PFSK-1 (cell line): ENCODE measurements around the gene STK33.

ENCODE experiments used
- FOXP2 ChIP-seq: optimal IDR thresholded peaks from 2 replicates; pipeline ENCODE3; 2011; ENCODE audit warnings: borderline replicate concordance, control low read depth, inconsistent platforms; ENCODE audit not compliant: insufficient read depth; ENCODE audit errors: extremely low read length, extremely low read depth
- POLR2AphosphoS5 ChIP-seq: IDR thresholded peaks from 2 replicates; pipeline ENCODE4 v1.6.1; 2012; ENCODE audit warnings: low read depth, mild to moderate bottlenecking, control low read depth, low read length, moderate library complexity
- SIN3A ChIP-seq: IDR thresholded peaks from 2 replicates; pipeline ENCODE4 v1.6.1; 2012; ENCODE audit warnings: mild to moderate bottlenecking, low read length, moderate library complexity, borderline replicate concordance; ENCODE audit not compliant: insufficient read depth
- TAF1 ChIP-seq: IDR thresholded peaks from 2 replicates; pipeline ENCODE4 v1.6.1; 2012; ENCODE audit warnings: low read length, control low read depth, borderline replicate concordance; ENCODE audit not compliant: insufficient read depth
- TF ChIP-seq, protein P1 (sequence below), 2 experiments: IDR thresholded peaks; 2 replicates each; pipeline versions ENCODE4 v1.6.1 to v1.8.0; 2011 to 2012; ENCODE audit warnings: low read depth in 2 of 2, low read length in 2 of 2, control low read depth in 1 of 2, inconsistent platforms in 1 of 2, mild to moderate bottlenecking in 1 of 2, moderate library complexity in 1 of 2; ENCODE audit not compliant: insufficient read depth in 1 of 2

Gene STK33

DNA sequence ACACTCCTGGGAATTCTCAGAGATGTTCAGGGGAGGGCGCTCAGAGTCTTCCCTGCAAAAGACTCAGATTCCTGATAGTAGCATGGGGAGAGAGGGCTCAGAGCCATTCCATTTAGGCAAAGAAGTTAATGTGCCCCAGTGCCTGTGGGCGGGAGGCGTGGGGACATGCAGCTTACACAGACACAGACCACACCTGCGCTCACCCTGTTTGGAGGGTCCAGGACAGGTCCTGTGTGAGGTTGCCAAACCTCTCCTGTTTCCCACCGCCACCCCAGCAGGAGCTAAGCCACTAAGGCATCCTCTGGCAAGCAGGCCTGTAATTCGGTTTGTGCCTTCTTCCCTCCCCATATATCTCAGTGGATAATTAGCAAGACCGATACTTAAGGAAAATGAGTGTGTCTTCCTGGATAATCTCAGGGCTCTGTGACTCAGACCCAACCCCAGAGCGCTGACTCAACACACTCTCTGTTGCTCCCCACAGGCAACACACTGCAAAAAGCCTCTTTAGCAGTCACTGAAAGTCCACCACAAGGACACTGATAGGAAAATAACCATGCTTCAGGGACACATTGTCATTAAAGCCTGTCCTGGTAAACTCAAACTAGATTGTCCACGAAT, 211.5 kb downstream of the STK33 start:
- TF ChIP-seq FOXP2 (no peak), TAF1 (no peak), SIN3A (no peak), POLR2AphosphoS5 (no peak)
- TF ChIP-seq, protein P1, sequence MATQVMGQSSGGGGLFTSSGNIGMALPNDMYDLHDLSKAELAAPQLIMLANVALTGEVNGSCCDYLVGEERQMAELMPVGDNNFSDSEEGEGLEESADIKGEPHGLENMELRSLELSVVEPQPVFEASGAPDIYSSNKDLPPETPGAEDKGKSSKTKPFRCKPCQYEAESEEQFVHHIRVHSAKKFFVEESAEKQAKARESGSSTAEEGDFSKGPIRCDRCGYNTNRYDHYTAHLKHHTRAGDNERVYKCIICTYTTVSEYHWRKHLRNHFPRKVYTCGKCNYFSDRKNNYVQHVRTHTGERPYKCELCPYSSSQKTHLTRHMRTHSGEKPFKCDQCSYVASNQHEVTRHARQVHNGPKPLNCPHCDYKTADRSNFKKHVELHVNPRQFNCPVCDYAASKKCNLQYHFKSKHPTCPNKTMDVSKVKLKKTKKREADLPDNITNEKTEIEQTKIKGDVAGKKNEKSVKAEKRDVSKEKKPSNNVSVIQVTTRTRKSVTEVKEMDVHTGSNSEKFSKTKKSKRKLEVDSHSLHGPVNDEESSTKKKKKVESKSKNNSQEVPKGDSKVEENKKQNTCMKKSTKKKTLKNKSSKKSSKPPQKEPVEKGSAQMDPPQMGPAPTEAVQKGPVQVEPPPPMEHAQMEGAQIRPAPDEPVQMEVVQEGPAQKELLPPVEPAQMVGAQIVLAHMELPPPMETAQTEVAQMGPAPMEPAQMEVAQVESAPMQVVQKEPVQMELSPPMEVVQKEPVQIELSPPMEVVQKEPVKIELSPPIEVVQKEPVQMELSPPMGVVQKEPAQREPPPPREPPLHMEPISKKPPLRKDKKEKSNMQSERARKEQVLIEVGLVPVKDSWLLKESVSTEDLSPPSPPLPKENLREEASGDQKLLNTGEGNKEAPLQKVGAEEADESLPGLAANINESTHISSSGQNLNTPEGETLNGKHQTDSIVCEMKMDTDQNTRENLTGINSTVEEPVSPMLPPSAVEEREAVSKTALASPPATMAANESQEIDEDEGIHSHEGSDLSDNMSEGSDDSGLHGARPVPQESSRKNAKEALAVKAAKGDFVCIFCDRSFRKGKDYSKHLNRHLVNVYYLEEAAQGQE (IDR thresholded peaks at IDR 0.05; ENCODE audit: insufficient read depth in 1 of 2, low read depth in 2 of 2, low read length in 2 of 2), result no peak

DNA sequence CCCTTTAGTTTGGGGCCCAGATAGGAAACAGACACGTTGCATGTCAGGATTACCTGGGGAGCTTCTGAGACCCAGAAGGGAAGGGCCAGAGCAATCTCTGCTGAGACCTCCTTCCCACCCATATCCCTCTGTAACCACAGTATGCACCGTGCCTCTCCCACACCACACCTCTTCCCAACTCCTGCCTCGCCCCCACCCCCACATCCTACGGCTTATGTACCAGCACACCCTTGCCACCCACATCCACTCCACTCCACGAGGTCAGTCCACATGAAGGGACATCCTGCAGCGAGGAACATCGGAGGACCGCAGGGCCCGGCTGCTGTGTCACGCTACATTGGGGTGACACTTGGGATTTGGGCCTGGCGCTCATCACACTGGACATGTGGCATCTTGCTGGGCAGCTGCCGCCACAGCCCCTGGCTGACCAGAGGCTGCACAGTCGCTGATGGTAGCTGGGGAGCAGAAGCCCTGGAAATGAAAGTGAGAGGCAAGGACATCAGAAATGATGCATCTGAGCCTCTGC, 212.1 kb downstream of the STK33 start:
- TF ChIP-seq POLR2AphosphoS5, result no peak
- TF ChIP-seq, protein P1 (IDR thresholded peaks at IDR 0.05; ENCODE audit: insufficient read depth in 1 of 2, low read depth in 2 of 2, low read length in 2 of 2), result no peak
- no peak for TF ChIP-seq SIN3A
- TF ChIP-seq TAF1, result no peak
- no peak for TF ChIP-seq FOXP2

- TF ChIP-seq SIN3A (no peak), POLR2AphosphoS5 (no peak), FOXP2 (no peak), TAF1 (no peak)
- TF ChIP-seq, protein P1 (IDR thresholded peaks at IDR 0.05; ENCODE audit: insufficient read depth in 1 of 2, low read depth in 2 of 2, low read length in 2 of 2), result no peak
Observed at GRCh38 chr11:8381343-8381742, 212.7 kb downstream of the STK33 start.

DNA sequence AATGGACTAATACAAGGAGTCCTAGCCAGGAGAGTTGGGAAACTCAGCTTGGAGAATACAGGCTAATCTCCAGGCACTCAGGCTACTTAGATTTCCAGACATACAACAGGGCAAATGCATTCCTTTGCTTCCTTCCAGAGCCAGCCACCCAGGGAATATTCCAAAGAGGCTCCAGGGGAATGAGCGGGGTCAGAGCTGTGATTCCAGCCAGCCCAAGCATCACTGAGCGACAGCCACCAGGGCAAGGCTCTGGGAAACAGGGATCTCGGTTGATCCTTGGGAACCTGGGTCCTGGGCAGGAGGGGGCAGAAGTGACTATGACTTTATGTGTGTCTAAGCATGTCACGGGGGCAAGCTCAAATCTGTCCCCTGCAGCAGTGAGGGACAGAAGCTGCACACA, 218.1 kb downstream of the STK33 start:
- TF ChIP-seq TAF1, result no peak
- TF ChIP-seq SIN3A, result no peak

- TF ChIP-seq, protein P1 (IDR thresholded peaks at IDR 0.05; ENCODE audit: insufficient read depth in 1 of 2, low read depth in 2 of 2, low read length in 2 of 2), result no peak
- TF ChIP-seq SIN3A (no peak), POLR2AphosphoS5 (no peak), TAF1 (no peak), FOXP2 (no peak)
Observed at GRCh38 chr11:8375460-8375859, 218.6 kb downstream of the STK33 start.
